CD14-positive monocyte (primary cell): ENCODE data around the gene RPS27L. TPM values are rescaled to one million over a fixed set of nuclear protein-coding genes. Genes with fewer than 3 reads are reported as not detected.
A peak's percentile ranks its signal among the peaks of the same experiment; 100 is the strongest.

Source experiments
- DNase-seq, 3 donors: peaks; one replicate each; pipeline ENCODE4 v3.0.0-alpha.2; 2011 to 2022
- H2AFZ ChIP-seq: 2 replicates; pipeline ENCODE4 v1.6.0; 2012; ENCODE audit warnings: mild to moderate bottlenecking, low read depth, low read length, inconsistent platforms; ENCODE audit not compliant: insufficient read depth, poor library complexity, severe bottlenecking
- H3K27ac ChIP-seq, 2 donors: 1 replicate in 1 of 2; 2 replicates in 1 of 2; pipeline ENCODE4 v1.5.1; 2012 to 2013; ENCODE audit warnings: low read length in 2 of 2, control low read depth in 1 of 2, inconsistent platforms in 1 of 2, low read depth in 1 of 2, mild to moderate bottlenecking in 1 of 2
- H3K27me3 ChIP-seq, 2 donors: one replicate each; pipeline versions ENCODE4 v1.6.0 to v1.6.1; 2011 to 2013; ENCODE audit warnings: low read length in 2 of 2; ENCODE audit not compliant: control insufficient read depth in 2 of 2, insufficient read depth in 2 of 2
- H3K36me3 ChIP-seq, 2 donors: replicated peaks in 1 of 2; 1 replicate in 1 of 2; 2 replicates in 1 of 2; pipeline versions ENCODE4 v1.5.1 to v1.6.1; 2012 to 2013; ENCODE audit warnings: low read length in 2 of 2, control low read depth in 1 of 2, inconsistent platforms in 1 of 2, mild to moderate bottlenecking in 1 of 2; ENCODE audit not compliant: insufficient read depth in 2 of 2, control insufficient read depth in 1 of 2
- H3K4me1 ChIP-seq, 2 donors: 1 replicate in 1 of 2; 2 replicates in 1 of 2; pipeline versions ENCODE4 v1.5.1 to v1.6.1; 2012 to 2013; ENCODE audit warnings: low read length in 2 of 2, control low read depth in 1 of 2, inconsistent platforms in 1 of 2, mild to moderate bottlenecking in 1 of 2, moderate library complexity in 1 of 2; ENCODE audit not compliant: insufficient read depth in 2 of 2, control insufficient read depth in 1 of 2
- H3K4me2 ChIP-seq: replicated peaks from 2 replicates; pipeline ENCODE3; 2012; ENCODE audit warnings: low read length, moderate library complexity, mild to moderate bottlenecking; ENCODE audit not compliant: poor library complexity, severe bottlenecking; ENCODE audit errors: extremely low read depth
- H3K4me3 ChIP-seq, 3 experiments: fragments of 200-600 bp in 1 of 3; sonication (generic) in 1 of 3; replicated peaks in 1 of 3; 1 replicate in 2 of 3; 2 replicates in 1 of 3; pipeline ENCODE4 v1.5.1; 2011 to 2013; ENCODE audit warnings: low read length in 3 of 3, mild to moderate bottlenecking in 3 of 3, control low read depth in 2 of 3, low read depth in 2 of 3, inconsistent platforms in 1 of 3, moderate library complexity in 1 of 3
- H3K79me2 ChIP-seq: 2 replicates; pipeline ENCODE4 v1.6.0; 2012; ENCODE audit warnings: mild to moderate bottlenecking, control low read depth, inconsistent platforms, low read length, moderate library complexity; ENCODE audit not compliant: insufficient read depth
- H3K9ac ChIP-seq: 2 replicates; pipeline ENCODE4 v1.6.0; 2017; ENCODE audit warnings: low read length, mild to moderate bottlenecking; ENCODE audit not compliant: insufficient read depth, poor library complexity, severe bottlenecking
- H3K9me3 ChIP-seq, 2 donors: replicated peaks in 1 of 2; 1 replicate in 1 of 2; 2 replicates in 1 of 2; pipeline versions ENCODE4 v1.5.1 to v1.6.1; 2012 to 2013; ENCODE audit warnings: low read length in 2 of 2, control low read depth in 1 of 2; ENCODE audit not compliant: control insufficient read depth in 1 of 2, insufficient read depth in 1 of 2
- H4K20me1 ChIP-seq: 2 replicates; pipeline ENCODE4 v1.6.0; 2012; ENCODE audit warnings: mild to moderate bottlenecking, low read length, control low read depth, moderate library complexity; ENCODE audit not compliant: insufficient read depth
- H3K27ac Mint-ChIP-seq, 7 donors: one replicate each; pipeline ENCODE4 v1.8.0; 2020; ENCODE audit warnings: mild to moderate bottlenecking in 7 of 7, mixed read lengths in 7 of 7, moderate library complexity in 6 of 7, inconsistent platforms in 2 of 7
- H3K27me3 Mint-ChIP-seq, 3 donors: one replicate each; pipeline ENCODE4 v1.8.0; 2021 to 2022; ENCODE audit warnings: low read depth in 3 of 3, mild to moderate bottlenecking in 3 of 3, mixed read lengths in 3 of 3, moderate library complexity in 3 of 3, inconsistent platforms in 1 of 3
- H3K36me3 Mint-ChIP-seq, 2 donors: one replicate each; pipeline ENCODE4 v1.8.0; 2020; ENCODE audit warnings: mixed read lengths in 2 of 2, inconsistent platforms in 1 of 2, mild to moderate bottlenecking in 1 of 2
- H3K4me1 Mint-ChIP-seq: one replicate; pipeline ENCODE4 v1.8.0; 2020; ENCODE audit warnings: mild to moderate bottlenecking, mixed read lengths
- H3K4me3 Mint-ChIP-seq, 2 donors: one replicate each; pipeline ENCODE4 v1.8.0; 2020; ENCODE audit warnings: mild to moderate bottlenecking in 2 of 2, mixed read lengths in 2 of 2, moderate library complexity in 1 of 2
- H3K9me3 Mint-ChIP-seq, 7 donors: one replicate each; pipeline ENCODE4 v1.8.0; 2020 to 2022; ENCODE audit warnings: mixed read lengths in 7 of 7, mild to moderate bottlenecking in 6 of 7, moderate library complexity in 6 of 7, inconsistent platforms in 2 of 7
- WGBS: methylation state at CpG from one replicate; pipeline ENCODE4 v1.1.5; 2013; ENCODE audit warnings: missing lambda C conversion rate; ENCODE audit not compliant: insufficient coverage; 5-methylcytosine and 5-hydroxymethylcytosine counted together
- intact Hi-C, 2 donors: fragments of 100-400 bp; cut with micrococcal nuclease; formaldehyde crosslinking; loops; one replicate each; pipeline versions ENCODE4 v1.15.0 to v1.15.1; 2023
- polyA plus RNA-seq, 3 donors: library from polyadenylated mRNA; depleted of rRNA in 1 of 3; unstranded in 2 of 3; stranded (reverse) in 1 of 3; fragments of 300-500 nt in 2 of 3; fragments of >200 nt in 1 of 3; fragmentation: Illumina TruSeq in 2 of 3; gene quantifications; 1 replicate in 2 of 3; 2 replicates in 1 of 3; pipeline ENCODE4 v1.2.3, GENCODE V29; 2012 to 2021
- TF ChIP-seq, protein P1 (sequence below): fragments of 200-600 bp; IDR thresholded peaks from one replicate; pipeline ENCODE4 v1.8.0; 2022; ENCODE audit warnings: antibody characterized with exemption, mild to moderate bottlenecking

RPS27L gene
- polyA plus RNA-seq, 3 donors = 16.1 to 196 (median 178) TPM

DNA sequence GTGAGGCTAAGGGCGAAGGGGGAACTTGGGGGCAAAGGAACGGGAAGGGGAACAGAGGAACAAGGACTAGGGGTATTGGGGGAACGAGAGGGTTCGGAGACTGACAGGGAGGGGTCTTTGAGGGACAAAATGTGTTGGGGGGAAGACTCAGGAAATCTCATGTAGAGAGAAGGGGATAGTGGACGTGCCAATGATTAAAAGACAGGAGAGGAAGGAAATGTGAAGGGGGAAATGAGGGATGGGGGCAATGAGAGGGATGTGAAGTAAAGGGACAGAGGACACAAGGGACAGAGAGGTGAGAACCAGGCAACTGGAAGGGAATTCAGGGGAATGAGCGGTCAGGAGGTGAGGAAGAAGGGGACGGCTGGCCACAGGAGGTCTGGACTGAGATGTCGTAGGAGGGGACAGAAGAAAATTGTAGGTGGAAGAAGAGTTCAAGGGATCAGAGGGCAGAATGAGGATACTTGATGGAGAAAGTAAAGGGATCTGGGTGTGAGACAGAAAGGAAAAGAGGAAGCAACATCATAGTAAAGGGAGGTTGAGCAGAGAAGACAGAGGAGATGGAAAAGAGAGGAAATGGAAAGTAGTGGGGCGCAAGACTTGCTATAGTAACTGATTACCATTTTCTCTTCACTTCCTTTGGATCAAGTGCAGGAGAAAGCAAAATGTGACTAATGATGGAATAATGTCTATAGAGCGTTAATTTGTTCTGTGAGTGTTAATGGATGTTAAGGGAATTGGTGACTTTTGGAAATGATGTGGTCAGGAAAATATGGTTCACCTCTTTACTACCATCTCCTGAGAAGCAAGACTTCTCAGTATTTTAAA lies 32.9 kb upstream of the RPS27L start:
- Histone ChIP-seq H3K27me3 (no peaks in the 10 kb centered on the region), H3K36me3 (no peaks in the 10 kb centered on the region), H4K20me1 (peaks cover 47% of the 10 kb centered on the region), H3K9me3 (no peaks in the 10 kb centered on the region), H3K9ac (peak overlapping the region; percentile 89), H3K79me2 (peaks cover 59% of the 10 kb centered on the region), H2AFZ (peak overlapping the region; percentile 73), H3K4me3 (peak overlapping the region; percentile 93 to 99 (median 96)), H3K27ac (peak overlapping the region; percentile 92 to 93), H3K4me1 (peaks cover 51 to 58% of the 10 kb centered on the region in 2 donors), H3K4me2 (peak overlapping the region; percentile 98)
- Mint-ChIP-seq H3K4me1 (peaks cover 56% of the 10 kb centered on the region), H3K4me3 (peak overlapping the region; percentile 96 to 100), H3K9me3 (peaks cover 0 to 2% (median 0%) of the 10 kb centered on the region in 7 donors), H3K27me3 (peaks cover 0 to 3% (median 2%) of the 10 kb centered on the region in 3 donors), H3K36me3 (peaks cover 7 to 8% of the 10 kb centered on the region in 2 donors), H3K27ac (peak overlapping the region; percentile 93 to 100 (median 96))
- DNase-seq = peak; percentile 38 to 71 (median 69)
- WGBS = 0% methylated on average over 8 of the region's 10 CpGs
- TF ChIP-seq, protein P1, sequence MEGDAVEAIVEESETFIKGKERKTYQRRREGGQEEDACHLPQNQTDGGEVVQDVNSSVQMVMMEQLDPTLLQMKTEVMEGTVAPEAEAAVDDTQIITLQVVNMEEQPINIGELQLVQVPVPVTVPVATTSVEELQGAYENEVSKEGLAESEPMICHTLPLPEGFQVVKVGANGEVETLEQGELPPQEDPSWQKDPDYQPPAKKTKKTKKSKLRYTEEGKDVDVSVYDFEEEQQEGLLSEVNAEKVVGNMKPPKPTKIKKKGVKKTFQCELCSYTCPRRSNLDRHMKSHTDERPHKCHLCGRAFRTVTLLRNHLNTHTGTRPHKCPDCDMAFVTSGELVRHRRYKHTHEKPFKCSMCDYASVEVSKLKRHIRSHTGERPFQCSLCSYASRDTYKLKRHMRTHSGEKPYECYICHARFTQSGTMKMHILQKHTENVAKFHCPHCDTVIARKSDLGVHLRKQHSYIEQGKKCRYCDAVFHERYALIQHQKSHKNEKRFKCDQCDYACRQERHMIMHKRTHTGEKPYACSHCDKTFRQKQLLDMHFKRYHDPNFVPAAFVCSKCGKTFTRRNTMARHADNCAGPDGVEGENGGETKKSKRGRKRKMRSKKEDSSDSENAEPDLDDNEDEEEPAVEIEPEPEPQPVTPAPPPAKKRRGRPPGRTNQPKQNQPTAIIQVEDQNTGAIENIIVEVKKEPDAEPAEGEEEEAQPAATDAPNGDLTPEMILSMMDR = no peak
- intact Hi-C loops = loop anchor here (2.0 to 10.0 kb wide), 7 partner anchors 33 to 315 kb away; partner anchors contain the start of genes LACTB (in 1 of the 2), RPS27L (in 1 of the 2), TPM1 (in 1 of the 2) and USP3 (in 1 of the 2)

DNA sequence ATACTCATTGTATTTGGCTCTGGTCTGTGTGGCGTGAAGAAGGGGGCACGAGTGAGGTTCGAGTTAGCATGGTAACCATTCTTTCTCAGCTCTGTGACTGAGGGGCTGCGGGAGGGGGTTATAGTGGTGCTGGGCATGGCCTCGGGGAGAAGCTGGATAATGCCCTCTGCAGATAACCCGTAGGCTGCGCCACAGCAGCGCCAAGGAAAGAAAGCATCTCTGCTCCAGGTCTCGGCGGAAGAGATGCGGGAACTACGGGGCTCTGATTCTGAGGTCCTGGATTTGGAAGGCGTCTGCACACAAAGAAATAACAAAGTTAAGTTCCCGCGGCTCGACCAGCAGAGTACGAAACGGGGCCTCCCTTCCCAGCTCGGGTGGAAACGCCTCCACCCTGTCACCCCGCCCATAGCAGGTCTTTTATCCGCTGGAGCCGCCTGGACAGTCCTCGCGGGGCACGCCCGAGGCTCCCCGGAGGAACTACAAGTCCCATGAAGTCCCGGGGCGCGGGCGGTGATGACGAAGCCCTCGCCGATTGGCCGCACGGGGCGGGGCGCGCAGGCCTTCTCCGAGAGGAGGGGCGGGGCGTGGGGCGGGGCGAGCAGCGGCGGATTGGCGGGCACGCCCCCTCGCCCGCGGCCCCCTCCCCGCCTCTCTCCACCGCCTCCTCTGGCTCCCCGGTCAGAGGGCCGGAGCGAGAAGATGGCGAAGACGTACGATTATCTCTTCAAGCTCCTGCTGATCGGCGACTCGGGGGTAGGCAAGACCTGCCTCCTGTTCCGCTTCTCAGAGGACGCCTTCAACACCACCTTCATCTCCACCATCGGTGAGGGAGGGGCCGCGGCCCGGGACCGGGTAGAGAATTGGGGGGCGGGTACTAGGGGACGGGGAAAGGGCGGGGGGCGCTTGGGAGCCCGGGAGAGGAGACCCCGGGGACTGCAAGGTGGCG lies 31.9 kb upstream of the RPS27L start, which contains the start of gene RAB8B:
RAB8B (plus strand) TSS at position 681 of the 946 bp plus-strand sequence; CDS start at position 700, 19 bp downstream.
- peak within 1 kb of the TSS; percentile 86 for H2AFZ ChIP-seq
- H3K36me3 ChIP-seq = no peaks in the 10 kb centered on the region
- H3K27me3 ChIP-seq = no peaks in the 10 kb centered on the region
- peaks cover 7 to 8% of the 10 kb centered on the region in 2 donors for H3K36me3 Mint-ChIP-seq
- peak within 1 kb of the TSS; percentile 89 for H3K9ac ChIP-seq
- peaks cover 47% of the 10 kb centered on the region for H3K4me1 Mint-ChIP-seq
- intact Hi-C loops = loop anchor here in 1 of 2 donors (5.0 to 10.0 kb wide), 2 partner anchors 52 to 144 kb away; partner anchors contain the start of gene TPM1
- peak within 1 kb of the TSS; percentile 93 to 100 (median 96) for H3K27ac Mint-ChIP-seq
- peak within 1 kb of the TSS; percentile 96 to 100 for H3K4me3 Mint-ChIP-seq
- H3K4me1 ChIP-seq = peaks cover 42 to 49% of the 10 kb centered on the region in 2 donors
- no peaks in the 10 kb centered on the region for H3K9me3 ChIP-seq
- peaks cover 37% of the 10 kb centered on the region for H4K20me1 ChIP-seq
- H3K27ac ChIP-seq = peak within 1 kb of the TSS; percentile 92 to 93
- WGBS = under 1% methylated on average over 59 of the region's 77 CpGs
- H3K27me3 Mint-ChIP-seq = peaks cover 0 to 3% (median 2%) of the 10 kb centered on the region in 3 donors
- H3K9me3 Mint-ChIP-seq = peaks cover 0 to 2% (median 0%) of the 10 kb centered on the region in 7 donors
- TF ChIP-seq, protein P1 = no peak
- peaks cover 49% of the 10 kb centered on the region for H3K79me2 ChIP-seq
- H3K4me2 ChIP-seq = peak within 1 kb of the TSS; percentile 98
- DNase-seq = peak; percentile 93 to 95 (median 94)
- H3K4me3 ChIP-seq = peak within 1 kb of the TSS; percentile 93 to 99 (median 96)
